ENCODE data around the gene PTPN1. TPM values are rescaled to one million over a fixed set of nuclear protein-coding genes. Genes with fewer than 3 reads are reported as not detected.

PTPN1 gene
- total and polyA plus RNA-seq, 2 of the 4 experiments (the other 2 are of a cell fraction): 31.7 to 37.4 TPM

GRCh38 chr20:50519036-50519762 is 9.0 kb downstream of the PTPN1 start:
- intact Hi-C loops (cut with micrococcal nuclease) (loop anchor here (2.0 kb wide), 1 partner anchor 14 kb away; no protein-coding TSS in a partner anchor), dilution Hi-C loops (cut with HindIII; ENCODE audit: low sequenced_read_pairs, unreplicated experiment) (no loop called here), in situ Hi-C loops (cut with MboI; ENCODE audit: low sequenced_read_pairs) (no loop called here)
- H2BK5ac ChIP-seq (ENCODE audit: low read depth, low read length, poor library complexity, severe bottlenecking): peak overlapping the region; percentile 94
- H3K18ac ChIP-seq (ENCODE audit: low read depth, low read length): peak overlapping the region; percentile 89; the same call in 1 of the 2 replicates
- ChIA-PET CTCF (interaction anchor here (0.8 kb wide), 1 partner anchor 57 kb away, joined by 3 read pairs; no protein-coding TSS in a partner anchor), POLR2A (ENCODE audit: unreplicated experiment) (no interaction called here)
- WGBS, 2 experiments (ENCODE audit: extremely low coverage in 2 of 2, insufficient read length in 1 of 2): 100% methylated on average over 1 of the region's 5 CpGs; no CpG with 5 or more reads in 1 of the 2 experiments
- peak overlapping the region; percentile 63; the same call in 1 of the 2 replicates for H3K4me2 ChIP-seq (ENCODE audit: low read depth, low read length)
- TF ChIP-seq SMC3 (IDR thresholded peaks at IDR 0.05; ENCODE audit: low read depth, low read length) (no peak), CEBPB (IDR thresholded peaks at IDR 0.05; ENCODE audit: low read depth, low read length) (no peak), MAFK (IDR thresholded peaks at IDR 0.05; ENCODE audit: low read depth, low read length) (no peak), POLR2A (IDR thresholded peaks at IDR 0.05; ENCODE audit: low read depth, low read length) (no peak), CTCF (conservative IDR thresholded peaks at IDR 0.05; ENCODE audit: low read depth, low read length) (no peak)
- peaks cover 42% of the 10 kb centered on the region for H3K9me1 ChIP-seq (ENCODE audit: insufficient read depth, low read length)
- H3K4me1 ChIP-seq (ENCODE audit: control insufficient read depth, insufficient read depth, low read length): peaks cover 28% of the 10 kb centered on the region
- no peaks in the 10 kb centered on the region for H3K27me3 ChIP-seq (ENCODE audit: control insufficient read depth, insufficient read depth, low read length)
- H2AK9ac ChIP-seq (replicated peaks; ENCODE audit: low read depth, low read length, poor library complexity): no peak overlapping the region
- DNase-seq (no peak), ATAC-seq (ENCODE audit: low read depth) (no peak)
- no peak overlapping the region for H3K9ac ChIP-seq (ENCODE audit: low read depth, low read length)
- peak overlapping the region; percentile 88; the same call in 1 of the 2 replicates for H4K5ac ChIP-seq (ENCODE audit: low read depth, low read length)
- peak overlapping the region; percentile 80 for H4K91ac ChIP-seq (ENCODE audit: insufficient read depth, low read depth, low read length)
- peaks cover 10 to 82% of the 10 kb centered on the region in 2 experiments for H3K79me1 ChIP-seq (ENCODE audit: low read depth in 1 of 2, low read length in 2 of 2)
- no peaks in the 10 kb centered on the region for H3K9me3 ChIP-seq (ENCODE audit: control insufficient read depth, insufficient read depth, low read length)
- peak overlapping the region; percentile 47 for H2BK120ac ChIP-seq (ENCODE audit: low read depth, low read length)
- H2AFZ ChIP-seq (replicated peaks; ENCODE audit: low read length, poor library complexity): no peak overlapping the region
- peak overlapping the region; percentile 97; the same call in 2 of the 3 replicates for H2BK15ac ChIP-seq (ENCODE audit: low read depth, low read length)
- H3K4me3 ChIP-seq (ENCODE audit: insufficient read depth, low read depth, low read length): no peak overlapping the region
- H4K20me1 ChIP-seq (ENCODE audit: insufficient read depth, low read length): peaks cover 65% of the 10 kb centered on the region
- H3K4ac ChIP-seq (ENCODE audit: low read depth, low read length): peak overlapping the region; percentile 78
- peak overlapping the region; percentile 94 for H3K23ac ChIP-seq (ENCODE audit: low read depth, low read length)
- peak overlapping the region; percentile 86 for H3K14ac ChIP-seq (replicated peaks; ENCODE audit: low read depth, low read length)
- no peak overlapping the region for H3K56ac ChIP-seq (ENCODE audit: extremely low read depth, insufficient read depth, low read length)
- peaks cover 16% of the 10 kb centered on the region for H3K36me3 ChIP-seq (ENCODE audit: control insufficient read depth, insufficient read depth, low read length)
- H2AK5ac ChIP-seq (ENCODE audit: low read depth, low read length): peak overlapping the region; percentile 96
- 0 out of 2 replicates have a peak overlapping the region, but pooled peaks have one; percentile 38 for H2BK20ac ChIP-seq (ENCODE audit: low read depth, low read length)
- no TSS peak for BruUV-seq (replicated peaks)
- peak overlapping the region; percentile 63; the same call in 1 of the 2 replicates for H3K27ac ChIP-seq (ENCODE audit: insufficient read depth, low read length)
- H4K8ac ChIP-seq (ENCODE audit: low read depth in 2 of 2, low read length in 2 of 2): peak overlapping the region; percentile 63 to 75; a peak in 3 of 4 replicates
